Activated CD4-positive, alpha-beta T cell treated with anti-CD3 and anti-CD28 coated beads, Interleukin-2, amount 50 U/mL, for 48 hours (primary cell): ENCODE measurements around the gene IGSF21.
"Not testable (repeated sequence)": the region's sequence is repeated elsewhere in the genome, so short reads cannot be mapped to it uniquely, and the experiment has no call there.

Source experiments
- DNase-seq, 2 experiments: peaks; one replicate each; pipeline ENCODE4 v3.0.0-alpha.2; 2020

Gene IGSF21

GRCh38 chr1:18412882-18413353 is 305.3 kb downstream of the IGSF21 start:
- no peak for DNase-seq

GRCh38 chr1:18413541-18414305 is 306.1 kb downstream of the IGSF21 start:
- DNase-seq, result no peak

- DNase-seq, result no peak
Observed at GRCh38 chr1:18414321-18414720, 306.7 kb downstream of the IGSF21 start.

GRCh38 chr1:18414872-18415447 is 307.4 kb downstream of the IGSF21 start:
- DNase-seq, result no peak

GRCh38 chr1:18415448-18416027 is 307.9 kb downstream of the IGSF21 start:
- no peak for DNase-seq

GRCh38 chr1:18416126-18416525 is 308.5 kb downstream of the IGSF21 start:
- not testable (repeated sequence) for DNase-seq

GRCh38 chr1:18417316-18418269 is 310.0 kb downstream of the IGSF21 start:
- DNase-seq, result no peak

- no peak for DNase-seq
Observed at GRCh38 chr1:18419113-18419844, 311.7 kb downstream of the IGSF21 start.

- DNase-seq, result no peak
Observed at GRCh38 chr1:18419845-18420184, 312.2 kb downstream of the IGSF21 start.

- no peak for DNase-seq
Observed at GRCh38 chr1:18422076-18422777, 314.6 kb downstream of the IGSF21 start.

GRCh38 chr1:18422954-18423353 is 315.4 kb downstream of the IGSF21 start:
- DNase-seq, result no peak

GRCh38 chr1:18426580-18426979 is 319.0 kb downstream of the IGSF21 start:
- no peak for DNase-seq
